ENCODE results near the gene NPPB.

DNA sequence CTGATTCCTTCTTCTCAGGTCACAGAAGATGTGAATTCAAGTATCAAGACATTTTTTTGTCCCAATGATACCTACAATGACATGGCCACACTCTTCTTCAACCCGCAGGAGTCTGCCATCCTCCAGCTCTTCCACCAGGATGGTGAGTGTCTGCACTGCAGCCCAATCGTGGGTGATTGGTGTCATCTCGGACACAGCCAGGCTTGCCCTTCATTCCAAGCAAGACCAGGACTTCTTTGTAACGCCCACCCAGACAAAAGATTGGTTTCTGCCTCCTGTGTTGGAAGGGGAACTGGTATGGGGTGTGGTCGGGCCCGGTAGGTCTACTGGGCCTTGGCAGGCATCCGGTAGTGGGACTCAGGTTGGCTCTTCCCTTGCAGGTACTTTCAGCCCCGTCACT lies 25.2 kb downstream of the NPPB start:
- TF ChIP-seq, protein P1, sequence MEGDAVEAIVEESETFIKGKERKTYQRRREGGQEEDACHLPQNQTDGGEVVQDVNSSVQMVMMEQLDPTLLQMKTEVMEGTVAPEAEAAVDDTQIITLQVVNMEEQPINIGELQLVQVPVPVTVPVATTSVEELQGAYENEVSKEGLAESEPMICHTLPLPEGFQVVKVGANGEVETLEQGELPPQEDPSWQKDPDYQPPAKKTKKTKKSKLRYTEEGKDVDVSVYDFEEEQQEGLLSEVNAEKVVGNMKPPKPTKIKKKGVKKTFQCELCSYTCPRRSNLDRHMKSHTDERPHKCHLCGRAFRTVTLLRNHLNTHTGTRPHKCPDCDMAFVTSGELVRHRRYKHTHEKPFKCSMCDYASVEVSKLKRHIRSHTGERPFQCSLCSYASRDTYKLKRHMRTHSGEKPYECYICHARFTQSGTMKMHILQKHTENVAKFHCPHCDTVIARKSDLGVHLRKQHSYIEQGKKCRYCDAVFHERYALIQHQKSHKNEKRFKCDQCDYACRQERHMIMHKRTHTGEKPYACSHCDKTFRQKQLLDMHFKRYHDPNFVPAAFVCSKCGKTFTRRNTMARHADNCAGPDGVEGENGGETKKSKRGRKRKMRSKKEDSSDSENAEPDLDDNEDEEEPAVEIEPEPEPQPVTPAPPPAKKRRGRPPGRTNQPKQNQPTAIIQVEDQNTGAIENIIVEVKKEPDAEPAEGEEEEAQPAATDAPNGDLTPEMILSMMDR (IDR thresholded peaks at IDR 0.05; ENCODE audit: insufficient read depth, low read length, poor library complexity, severe bottlenecking): no peak
- TF ChIP-seq EZH2phosphoT487 (conservative IDR thresholded peaks at IDR 0.05; ENCODE audit: low read length): no peak
